GM08714 (cell line): ENCODE results near the gene ABTB1.

Experiments used
- H3K4me3 ChIP-seq: fragments of 200-500 bp; sonication (Bioruptor generic); 2 replicates; pipeline ENCODE4 v1.5.1; 2014; ENCODE audit warnings: mild to moderate bottlenecking, low read length, inconsistent platforms
- ZNF274 ChIP-seq: IDR thresholded peaks from 2 replicates; pipeline ENCODE4 v1.6.1; 2012; ENCODE audit warnings: mild to moderate bottlenecking, low read depth, low read length

ABTB1 gene

GRCh38 chr3:127709320-127710060 is 36.7 kb downstream of the ABTB1 start:
- no peak overlapping the region for H3K4me3 ChIP-seq
- TF ChIP-seq ZNF274 = no peak

GRCh38 chr3:127710155-127710941 is 37.6 kb downstream of the ABTB1 start:
- no peak for TF ChIP-seq ZNF274
- no peak overlapping the region for H3K4me3 ChIP-seq

- TF ChIP-seq ZNF274 = no peak
- H3K4me3 ChIP-seq = no peak overlapping the region
Observed at GRCh38 chr3:127711021-127711695, 38.4 kb downstream of the ABTB1 start.

GRCh38 chr3:127711896-127712295 is 39.1 kb downstream of the ABTB1 start:
- no peak for TF ChIP-seq ZNF274
- no peak overlapping the region for H3K4me3 ChIP-seq

GRCh38 chr3:127712461-127712860 is 39.7 kb downstream of the ABTB1 start:
- H3K4me3 ChIP-seq = no peak overlapping the region
- no peak for TF ChIP-seq ZNF274

- TF ChIP-seq ZNF274 = no peak
Observed at GRCh38 chr3:127712881-127713771, 40.4 kb downstream of the ABTB1 start.

GRCh38 chr3:127714125-127714571 is 41.4 kb downstream of the ABTB1 start:
- H3K4me3 ChIP-seq = no peak overlapping the region
- no peak for TF ChIP-seq ZNF274

More at GRCh38 chr3:127712881-127713771, 40.4 kb downstream of the ABTB1 start:
- H3K4me3 ChIP-seq = no peak overlapping the region

GRCh38 chr3:127714866-127715265 is 42.1 kb downstream of the ABTB1 start:
- no peak overlapping the region for H3K4me3 ChIP-seq
- no peak for TF ChIP-seq ZNF274

- no peak overlapping the region for H3K4me3 ChIP-seq
- no peak for TF ChIP-seq ZNF274
Observed at GRCh38 chr3:127715532-127715931, 42.8 kb downstream of the ABTB1 start.

- H3K4me3 ChIP-seq = no peak overlapping the region
- no peak for TF ChIP-seq ZNF274
Observed at GRCh38 chr3:127716384-127716783, 43.6 kb downstream of the ABTB1 start.

- H3K4me3 ChIP-seq = no peak overlapping the region
- no peak for TF ChIP-seq ZNF274
Observed at GRCh38 chr3:127717357-127718244, 44.8 kb downstream of the ABTB1 start.

- TF ChIP-seq ZNF274 = no peak
- no peak overlapping the region for H3K4me3 ChIP-seq
Observed at GRCh38 chr3:127718245-127718915, 45.6 kb downstream of the ABTB1 start.

- H3K4me3 ChIP-seq = no peak overlapping the region
- no peak for TF ChIP-seq ZNF274
Observed at GRCh38 chr3:127718916-127719290, 46.2 kb downstream of the ABTB1 start.
